ENCODE data around the gene SNCG. TPM values are rescaled to one million over a fixed set of nuclear protein-coding genes. Genes with fewer than 3 reads are reported as not detected.

The SNCG gene
- total RNA-seq, 1 experiment from 2014 or later, result 647 TPM

Small RNA genes within 50 kb of the gene (small RNA-seq; reads per million reads assigned to genes)
- not detected for gene BMS1P3

Other genes with a start within 250 kb of the SNCG start
- 11.2 and 16.4 TPM in 2 replicates for gene BMPR1A, start 202.0 kb upstream of the SNCG start, total RNA-seq (2014; rRNA removed; shearing (Covaris generic))
- gene MMRN2, start 984 bp upstream of the SNCG start, total RNA-seq (2014; rRNA removed; shearing (Covaris generic)), result 23.4 and 26.6 TPM in 2 replicates
- 1.6 and 3.1 TPM in 2 replicates for gene ADIRF, start 9.9 kb downstream of the SNCG start, total RNA-seq (2014; rRNA removed; shearing (Covaris generic))
- gene FAM25A, start 61.7 kb downstream of the SNCG start, total RNA-seq (2014; rRNA removed; shearing (Covaris generic)), result 0.76 TPM in 1 of 2 replicates, not detected in the other
- gene GLUD1, start 136.2 kb downstream of the SNCG start, total RNA-seq (2014; rRNA removed; shearing (Covaris generic)), result 114 and 127 TPM in 2 replicates
- gene SHLD2, start 136.6 kb downstream of the SNCG start, total RNA-seq (2014; rRNA removed; shearing (Covaris generic)), result 18.1 and 18.6 TPM in 2 replicates

Measured in HT-29 (cell line).